Measurements from ENCODE around the gene VSTM2A.

VSTM2A gene

DNA sequence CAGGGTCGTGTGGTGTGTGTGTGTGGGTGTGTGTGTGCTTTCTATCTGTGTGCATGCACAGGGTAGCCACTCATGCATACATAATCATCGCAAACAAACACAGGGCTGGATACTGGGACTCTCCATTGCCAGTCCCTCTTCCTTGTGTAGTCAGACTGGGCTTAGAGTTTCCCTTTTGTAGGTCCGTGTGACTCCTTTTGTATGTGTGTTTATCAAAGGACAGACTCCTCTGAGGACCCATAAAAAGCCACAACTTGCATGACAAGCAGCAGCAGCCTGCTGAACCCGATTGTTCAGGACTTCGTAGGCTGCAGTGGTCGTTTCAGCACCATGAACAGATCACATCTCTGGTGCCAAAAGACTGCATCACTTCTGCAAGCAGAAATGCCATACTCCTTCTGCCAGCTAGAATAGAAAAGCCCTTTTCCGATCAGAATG, 895 bp downstream of the VSTM2A start:
- Histone ChIP-seq H3K9ac (ENCODE audit: low read depth, low read length, poor library complexity) (no peak overlapping the region), H3K79me1 (ENCODE audit: low read depth, low read length) (peaks cover 2% of the 10 kb centered on the region), H3K14ac (ENCODE audit: low read length) (no peak overlapping the region), H2AFZ (ENCODE audit: low read length) (no peak overlapping the region), H2AK5ac (ENCODE audit: low read depth, low read length) (no peak overlapping the region), H3K18ac (ENCODE audit: low read length) (no peak overlapping the region), H3K4me3 (ENCODE audit: low read length in 2 of 2) (no peak overlapping the region), H2BK5ac (ENCODE audit: low read length) (no peak overlapping the region), H3K4me1 (ENCODE audit: control insufficient read depth in 2 of 2, insufficient read depth in 1 of 2, low read depth in 1 of 2, low read length in 2 of 2) (peaks cover 0 to 5% of the 10 kb centered on the region in 2 donors), H3K27me3 (ENCODE audit: control insufficient read depth in 3 of 3, insufficient read depth in 3 of 3, low read depth in 1 of 3, low read length in 3 of 3) (peaks cover 8 to 73% (median 32%) of the 10 kb centered on the region in 3 experiments), H2BK15ac (ENCODE audit: low read length) (no peak overlapping the region), H3K4ac (ENCODE audit: low read length) (no peak overlapping the region), H3K9me3 (replicated peaks in 1 of 2; ENCODE audit: control insufficient read depth in 2 of 2, insufficient read depth in 1 of 2, low read depth in 1 of 2, low read length in 2 of 2) (no peaks in the 10 kb centered on the region), H2BK12ac (ENCODE audit: low read length) (no peak overlapping the region), H4K91ac (ENCODE audit: low read depth, low read length, poor library complexity) (no peak overlapping the region), H3K4me2 (ENCODE audit: insufficient read depth, low read length, poor library complexity, severe bottlenecking) (peak overlapping the region; percentile 96), H3K36me3 (replicated peaks in 1 of 2; ENCODE audit: control insufficient read depth in 2 of 2, insufficient read depth in 2 of 2, low read length in 2 of 2) (no peaks in the 10 kb centered on the region), H2BK120ac (ENCODE audit: low read depth, low read length) (no peak overlapping the region), H4K8ac (ENCODE audit: low read depth, low read length) (no peak overlapping the region), H3K23ac (ENCODE audit: low read depth, low read length, poor library complexity) (no peak overlapping the region), H3K27ac (replicated peaks; ENCODE audit: low read length) (no peak overlapping the region)
- WGBS, 2 donors (ENCODE audit: extremely low coverage in 2 of 2, insufficient read length in 2 of 2, insufficient replicate concordance in 1 of 2), result no CpG with 5 or more reads among the region's 7 CpGs
- peak; percentile 62 for DNase-seq (ENCODE audit: low spot score)

- H2AK5ac ChIP-seq (ENCODE audit: low read depth, low read length), result no peak overlapping the region
- H3K9ac ChIP-seq (ENCODE audit: low read depth, low read length, poor library complexity), result no peak overlapping the region
- H3K4me2 ChIP-seq (ENCODE audit: insufficient read depth, low read length, poor library complexity, severe bottlenecking), result no peak overlapping the region
- H2AFZ ChIP-seq (ENCODE audit: low read length), result no peak overlapping the region
- H2BK120ac ChIP-seq (ENCODE audit: low read depth, low read length), result no peak overlapping the region
- no peak overlapping the region for H4K8ac ChIP-seq (ENCODE audit: low read depth, low read length)
- no peak overlapping the region for H3K4ac ChIP-seq (ENCODE audit: low read length)
- peaks cover 2% of the 10 kb centered on the region for H3K79me1 ChIP-seq (ENCODE audit: low read depth, low read length)
- no peak overlapping the region for H2BK15ac ChIP-seq (ENCODE audit: low read length)
- peaks cover 0 to 5% of the 10 kb centered on the region in 2 donors for H3K4me1 ChIP-seq (ENCODE audit: control insufficient read depth in 2 of 2, insufficient read depth in 1 of 2, low read depth in 1 of 2, low read length in 2 of 2)
- H3K14ac ChIP-seq (ENCODE audit: low read length), result no peak overlapping the region
- no peaks in the 10 kb centered on the region for H3K9me3 ChIP-seq (replicated peaks in 1 of 2; ENCODE audit: control insufficient read depth in 2 of 2, insufficient read depth in 1 of 2, low read depth in 1 of 2, low read length in 2 of 2)
- no peak overlapping the region for H4K91ac ChIP-seq (ENCODE audit: low read depth, low read length, poor library complexity)
- no peak for DNase-seq (ENCODE audit: low spot score)
- H2BK5ac ChIP-seq (ENCODE audit: low read length), result no peak overlapping the region
- no peak overlapping the region for H2BK12ac ChIP-seq (ENCODE audit: low read length)
- H3K27me3 ChIP-seq (ENCODE audit: control insufficient read depth in 3 of 3, insufficient read depth in 3 of 3, low read depth in 1 of 3, low read length in 3 of 3), result peaks cover 8 to 75% (median 32%) of the 10 kb centered on the region in 3 experiments
- WGBS, 2 donors (ENCODE audit: extremely low coverage in 2 of 2, insufficient read length in 2 of 2, insufficient replicate concordance in 1 of 2), result no CpG with 5 or more reads among the region's 3 CpGs
- no peak overlapping the region for H3K27ac ChIP-seq (replicated peaks; ENCODE audit: low read length)
- no peaks in the 10 kb centered on the region for H3K36me3 ChIP-seq (replicated peaks in 1 of 2; ENCODE audit: control insufficient read depth in 2 of 2, insufficient read depth in 2 of 2, low read length in 2 of 2)
- H3K4me3 ChIP-seq (ENCODE audit: low read length in 2 of 2), result no peak overlapping the region
- no peak overlapping the region for H3K23ac ChIP-seq (ENCODE audit: low read depth, low read length, poor library complexity)
- no peak overlapping the region for H3K18ac ChIP-seq (ENCODE audit: low read length)
These were observed 2.0 kb downstream of the VSTM2A start for GRCh38 chr7:54544149-54544526.

DNA sequence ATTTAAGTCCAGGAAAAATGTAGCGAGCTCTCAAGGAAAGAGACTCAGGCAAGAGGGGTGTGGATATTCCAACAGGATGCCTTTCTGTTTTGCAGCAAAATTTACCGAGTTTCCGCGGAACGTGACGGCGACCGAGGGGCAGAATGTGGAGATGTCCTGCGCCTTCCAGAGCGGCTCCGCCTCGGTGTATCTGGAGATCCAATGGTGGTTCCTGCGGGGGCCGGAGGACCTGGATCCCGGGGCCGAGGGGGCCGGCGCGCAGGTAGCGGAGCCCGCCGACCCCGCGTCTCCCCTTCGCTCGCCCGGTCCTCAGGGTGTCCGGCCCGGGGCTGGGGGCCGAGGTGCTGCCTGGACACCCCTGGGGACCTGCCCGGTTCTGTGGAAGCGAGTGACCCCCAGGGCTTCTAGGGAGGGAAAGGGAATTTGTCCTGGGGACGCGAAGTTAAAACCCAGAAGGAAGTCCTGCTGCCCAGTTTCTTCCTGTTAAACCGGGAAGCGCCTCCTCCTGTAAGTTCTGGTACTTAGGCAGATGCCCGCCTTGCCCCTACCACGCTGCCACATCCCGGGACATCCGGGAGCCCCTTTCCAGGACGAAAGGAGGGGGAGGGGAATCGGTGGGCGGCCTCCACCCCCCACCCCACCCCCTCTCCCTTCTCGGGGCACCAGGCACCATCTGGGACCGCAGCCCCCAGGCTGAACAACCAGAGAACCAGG, 2.5 kb downstream of the VSTM2A start:
- Histone ChIP-seq H4K91ac (ENCODE audit: low read depth, low read length, poor library complexity) (no peak overlapping the region), H3K4ac (ENCODE audit: low read length) (no peak overlapping the region), H3K4me2 (ENCODE audit: insufficient read depth, low read length, poor library complexity, severe bottlenecking) (peak overlapping the region; percentile 57), H2BK12ac (ENCODE audit: low read length) (no peak overlapping the region), H3K9ac (ENCODE audit: low read depth, low read length, poor library complexity) (no peak overlapping the region), H3K79me1 (ENCODE audit: low read depth, low read length) (peaks cover 2% of the 10 kb centered on the region), H3K36me3 (replicated peaks in 1 of 2; ENCODE audit: control insufficient read depth in 2 of 2, insufficient read depth in 2 of 2, low read length in 2 of 2) (no peaks in the 10 kb centered on the region), H2BK15ac (ENCODE audit: low read length) (no peak overlapping the region), H2BK5ac (ENCODE audit: low read length) (no peak overlapping the region), H2AK5ac (ENCODE audit: low read depth, low read length) (no peak overlapping the region), H3K4me3 (ENCODE audit: low read length in 2 of 2) (no peak overlapping the region), H3K9me3 (replicated peaks in 1 of 2; ENCODE audit: control insufficient read depth in 2 of 2, insufficient read depth in 1 of 2, low read depth in 1 of 2, low read length in 2 of 2) (no peaks in the 10 kb centered on the region), H2BK120ac (ENCODE audit: low read depth, low read length) (no peak overlapping the region), H3K27me3 (ENCODE audit: control insufficient read depth in 3 of 3, insufficient read depth in 3 of 3, low read depth in 1 of 3, low read length in 3 of 3) (peaks cover 8 to 75% (median 32%) of the 10 kb centered on the region in 3 experiments), H3K27ac (replicated peaks; ENCODE audit: low read length) (no peak overlapping the region), H3K14ac (ENCODE audit: low read length) (peak overlapping the region; percentile 56), H4K8ac (ENCODE audit: low read depth, low read length) (no peak overlapping the region), H3K23ac (ENCODE audit: low read depth, low read length, poor library complexity) (no peak overlapping the region), H2AFZ (ENCODE audit: low read length) (peak overlapping the region; percentile 11), H3K18ac (ENCODE audit: low read length) (no peak overlapping the region), H3K4me1 (ENCODE audit: control insufficient read depth in 2 of 2, insufficient read depth in 1 of 2, low read depth in 1 of 2, low read length in 2 of 2) (peaks cover 0 to 5% of the 10 kb centered on the region in 2 donors)
- no peak for DNase-seq (ENCODE audit: low spot score)
- no CpG with 5 or more reads among the region's 45 CpGs for WGBS, 2 donors (ENCODE audit: extremely low coverage in 2 of 2, insufficient read length in 2 of 2, insufficient replicate concordance in 1 of 2)

- H3K9ac ChIP-seq (ENCODE audit: low read depth, low read length, poor library complexity), result no peak overlapping the region
- peaks cover 8 to 75% (median 32%) of the 10 kb centered on the region in 3 experiments for H3K27me3 ChIP-seq (ENCODE audit: control insufficient read depth in 3 of 3, insufficient read depth in 3 of 3, low read depth in 1 of 3, low read length in 3 of 3)
- peaks cover 2% of the 10 kb centered on the region for H3K79me1 ChIP-seq (ENCODE audit: low read depth, low read length)
- no peak overlapping the region for H3K4me3 ChIP-seq (ENCODE audit: low read length in 2 of 2)
- H2BK5ac ChIP-seq (ENCODE audit: low read length), result no peak overlapping the region
- H3K14ac ChIP-seq (ENCODE audit: low read length), result no peak overlapping the region
- no peak overlapping the region for H4K91ac ChIP-seq (ENCODE audit: low read depth, low read length, poor library complexity)
- DNase-seq (ENCODE audit: low spot score), result no peak
- H3K23ac ChIP-seq (ENCODE audit: low read depth, low read length, poor library complexity), result no peak overlapping the region
- WGBS, 2 donors (ENCODE audit: extremely low coverage in 2 of 2, insufficient read length in 2 of 2, insufficient replicate concordance in 1 of 2), result no CpG with 5 or more reads among the region's 5 CpGs
- H3K18ac ChIP-seq (ENCODE audit: low read length), result no peak overlapping the region
- H2BK15ac ChIP-seq (ENCODE audit: low read length), result no peak overlapping the region
- H3K27ac ChIP-seq (replicated peaks; ENCODE audit: low read length), result no peak overlapping the region
- peak overlapping the region; percentile 57 for H3K4me2 ChIP-seq (ENCODE audit: insufficient read depth, low read length, poor library complexity, severe bottlenecking)
- H2AFZ ChIP-seq (ENCODE audit: low read length), result no peak overlapping the region
- no peak overlapping the region for H2BK120ac ChIP-seq (ENCODE audit: low read depth, low read length)
- H3K4ac ChIP-seq (ENCODE audit: low read length), result no peak overlapping the region
- H2BK12ac ChIP-seq (ENCODE audit: low read length), result no peak overlapping the region
- H4K8ac ChIP-seq (ENCODE audit: low read depth, low read length), result no peak overlapping the region
- H3K4me1 ChIP-seq (ENCODE audit: control insufficient read depth in 2 of 2, insufficient read depth in 1 of 2, low read depth in 1 of 2, low read length in 2 of 2), result peaks cover 0 to 5% of the 10 kb centered on the region in 2 donors
- no peak overlapping the region for H2AK5ac ChIP-seq (ENCODE audit: low read depth, low read length)
- no peaks in the 10 kb centered on the region for H3K9me3 ChIP-seq (replicated peaks in 1 of 2; ENCODE audit: control insufficient read depth in 2 of 2, insufficient read depth in 1 of 2, low read depth in 1 of 2, low read length in 2 of 2)
- no peaks in the 10 kb centered on the region for H3K36me3 ChIP-seq (replicated peaks in 1 of 2; ENCODE audit: control insufficient read depth in 2 of 2, insufficient read depth in 2 of 2, low read length in 2 of 2)
These were observed 3.0 kb downstream of the VSTM2A start for GRCh38 chr7:54545241-54545563.
